NT2/D1 (cell line): ENCODE results near the gene USP11.
"Not testable (repeated sequence)": the region's sequence is repeated elsewhere in the genome, so short reads cannot be mapped to it uniquely, and the experiment has no call there.

Experiments used
- YY1 ChIP-seq: IDR thresholded peaks from 2 replicates; pipeline ENCODE4 v1.6.1; 2011; ENCODE audit not compliant: insufficient read length, insufficient read depth
- ZNF274 ChIP-seq: IDR thresholded peaks from 2 replicates; pipeline ENCODE4 v1.6.1; 2011; ENCODE audit warnings: mild to moderate bottlenecking, low read depth, low read length

DNA sequence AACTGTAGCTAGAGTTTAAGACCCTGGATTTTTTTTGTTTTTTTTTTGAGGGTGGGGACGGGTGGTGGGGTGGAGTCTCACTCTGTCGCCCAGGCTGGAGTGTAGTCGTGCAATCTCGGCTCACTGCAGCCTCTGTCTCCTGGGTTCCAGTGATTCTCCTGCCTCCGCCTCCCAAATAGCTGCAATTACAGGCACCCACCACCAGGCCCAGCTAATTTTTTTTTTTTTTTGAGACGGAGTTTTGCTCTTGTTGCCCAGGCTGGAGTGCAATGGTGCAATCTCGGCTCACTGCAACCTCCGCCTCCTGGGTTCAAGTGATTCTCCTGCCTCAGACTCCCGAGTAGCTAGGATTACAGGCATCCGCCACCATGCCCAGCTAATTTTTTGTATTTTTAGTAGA is 51.8 kb downstream of the USP11 start:
- not testable (repeated sequence) for TF ChIP-seq ZNF274, YY1
